Effector CD8-positive, alpha-beta T cell (primary cell): ENCODE results near the gene SYT14.
"Not testable (repeated sequence)": the region's sequence is repeated elsewhere in the genome, so short reads cannot be mapped to it uniquely, and the experiment has no call there.

Experiments
- DNase-seq: peaks from one replicate; lab custom pipeline; 2025; lab: John Stamatoyannopoulos, UW

The SYT14 gene

GRCh38 chr1:209936125-209936524, 1.9 kb upstream of the SYT14 start:
- DNase-seq: no peak

GRCh38 chr1:209945377-209945776, 7.4 kb downstream of the SYT14 start:
- DNase-seq: no peak

GRCh38 chr1:209948155-209948554, 10.1 kb downstream of the SYT14 start:
- no peak for DNase-seq

DNA sequence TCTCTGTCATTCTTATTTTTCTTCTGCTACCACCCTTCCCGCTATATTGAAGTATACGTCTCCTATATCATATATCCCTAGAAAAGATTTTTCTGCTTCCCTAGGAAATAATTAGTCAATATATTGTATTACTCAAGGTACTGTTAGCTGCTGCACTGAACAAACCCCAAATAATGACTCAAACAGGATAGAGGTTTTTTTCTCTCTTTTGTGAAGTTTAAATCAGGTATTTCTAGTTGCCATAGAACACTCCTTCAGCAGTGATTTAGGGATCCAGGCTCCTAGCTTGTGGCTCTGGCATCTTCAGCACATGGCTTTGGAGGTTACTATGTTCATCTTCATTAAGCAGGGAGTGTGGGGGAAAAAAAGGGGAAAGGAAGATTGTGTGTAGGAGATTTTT, 18.1 kb downstream of the SYT14 start:
- no peak for DNase-seq

- no peak for DNase-seq
Measured at GRCh38 chr1:209959623-209960022, 21.6 kb downstream of the SYT14 start.

- DNase-seq: no peak
Measured at GRCh38 chr1:209960926-209961325, 22.9 kb downstream of the SYT14 start.

DNA sequence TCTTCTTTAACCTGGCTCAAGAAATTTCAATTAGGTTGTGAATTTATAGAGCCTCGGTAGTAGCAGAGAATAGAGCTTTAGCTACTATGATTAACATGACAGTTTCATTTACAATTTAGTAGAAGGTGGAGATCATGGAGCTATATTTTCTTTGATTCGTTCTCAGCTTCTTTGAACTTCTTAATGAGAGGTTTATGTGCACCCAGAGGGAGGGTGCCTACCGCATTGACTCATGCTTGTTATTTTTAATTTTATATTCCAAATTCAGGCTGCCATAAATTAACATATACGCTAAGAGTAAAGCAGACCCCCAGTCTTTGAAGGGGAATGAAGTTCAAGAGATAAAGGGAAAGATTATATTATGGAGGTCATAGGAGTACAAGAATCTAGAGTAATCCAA, 24.4 kb downstream of the SYT14 start:
- DNase-seq: no peak

GRCh38 chr1:209962856-209963255, 24.8 kb downstream of the SYT14 start:
- no peak for DNase-seq

DNA sequence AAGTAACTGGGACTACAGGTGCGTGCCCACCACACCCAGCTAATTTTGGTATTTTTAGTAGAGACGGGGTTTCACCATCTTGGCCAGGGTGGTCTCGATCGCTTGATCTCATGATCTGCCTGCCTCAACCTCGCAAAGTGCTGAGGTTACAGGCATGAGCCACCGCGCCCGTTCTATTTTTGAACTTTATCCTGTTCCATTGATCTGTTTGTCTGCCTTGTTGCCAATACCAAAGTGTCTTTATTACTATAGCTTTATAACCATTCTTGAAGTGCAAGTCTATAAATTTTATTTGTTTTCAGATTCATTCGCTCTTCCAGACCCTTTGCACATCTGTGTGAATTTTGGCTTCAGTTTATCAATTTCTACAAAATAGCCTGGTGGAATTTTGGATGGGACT, 28.0 kb downstream of the SYT14 start:
- no peak for DNase-seq

DNA sequence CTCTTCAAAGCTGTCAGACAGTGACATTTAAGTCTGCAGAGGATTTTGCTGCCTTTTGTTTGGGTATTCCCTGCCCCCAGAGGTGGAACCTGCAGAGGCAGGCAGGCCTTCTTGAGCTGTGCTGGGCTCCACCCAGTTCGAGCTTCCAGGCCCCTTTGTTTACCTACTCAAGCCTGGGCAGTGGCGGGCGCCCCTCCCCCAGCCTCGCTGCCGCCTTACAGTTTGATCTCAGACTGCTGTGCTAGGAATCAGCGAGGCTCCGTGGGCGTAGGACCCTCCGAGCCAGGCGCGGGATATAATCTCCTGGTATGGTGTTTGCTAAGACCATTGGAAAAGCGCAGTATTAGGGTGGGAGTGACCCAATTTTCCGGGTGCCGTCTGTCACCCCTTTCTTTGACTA, 40.7 kb downstream of the SYT14 start:
- DNase-seq: not testable (repeated sequence)

- DNase-seq: no peak
Measured at GRCh38 chr1:209983953-209984352, 45.9 kb downstream of the SYT14 start.

- no peak for DNase-seq
Measured at GRCh38 chr1:209985002-209985401, 47.0 kb downstream of the SYT14 start.

DNA sequence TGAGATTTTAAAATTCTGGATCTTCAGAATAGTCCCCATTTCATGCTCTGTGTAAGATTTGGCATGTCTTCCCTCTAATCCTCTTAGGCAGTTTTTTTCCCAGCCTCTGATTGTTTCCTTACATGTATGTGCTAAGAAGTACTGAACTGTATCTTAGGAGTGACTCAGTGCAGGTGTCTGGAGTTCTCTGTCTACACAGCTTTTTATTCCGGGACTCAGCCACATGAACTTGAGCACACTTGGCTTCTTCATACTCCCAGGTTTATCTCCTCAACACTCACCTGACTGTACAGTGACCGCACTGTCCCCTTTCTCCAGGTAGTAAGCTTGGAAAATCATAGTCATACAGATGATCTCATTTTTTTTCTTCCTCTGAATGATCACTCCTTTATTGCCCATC, 50.7 kb downstream of the SYT14 start:
- DNase-seq: no peak

DNA sequence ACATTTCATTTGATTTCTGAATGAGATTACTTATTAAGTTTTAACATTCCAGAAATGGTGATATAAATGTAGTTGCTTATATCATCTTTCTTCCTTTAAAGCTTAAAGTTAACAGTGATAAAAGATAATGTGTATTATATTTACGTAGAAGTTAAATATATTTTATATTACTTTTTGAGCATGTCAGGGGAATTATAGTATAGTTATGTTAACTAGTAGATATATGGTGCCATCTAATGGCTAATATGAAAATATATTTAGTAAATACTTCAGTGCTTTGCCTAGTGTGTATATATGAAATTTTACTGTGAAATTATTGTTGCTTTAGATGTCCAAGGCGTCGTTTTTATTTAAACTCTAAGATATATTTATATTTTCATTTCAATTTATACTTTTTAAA, 51.5 kb downstream of the SYT14 start:
- no peak for DNase-seq

DNA sequence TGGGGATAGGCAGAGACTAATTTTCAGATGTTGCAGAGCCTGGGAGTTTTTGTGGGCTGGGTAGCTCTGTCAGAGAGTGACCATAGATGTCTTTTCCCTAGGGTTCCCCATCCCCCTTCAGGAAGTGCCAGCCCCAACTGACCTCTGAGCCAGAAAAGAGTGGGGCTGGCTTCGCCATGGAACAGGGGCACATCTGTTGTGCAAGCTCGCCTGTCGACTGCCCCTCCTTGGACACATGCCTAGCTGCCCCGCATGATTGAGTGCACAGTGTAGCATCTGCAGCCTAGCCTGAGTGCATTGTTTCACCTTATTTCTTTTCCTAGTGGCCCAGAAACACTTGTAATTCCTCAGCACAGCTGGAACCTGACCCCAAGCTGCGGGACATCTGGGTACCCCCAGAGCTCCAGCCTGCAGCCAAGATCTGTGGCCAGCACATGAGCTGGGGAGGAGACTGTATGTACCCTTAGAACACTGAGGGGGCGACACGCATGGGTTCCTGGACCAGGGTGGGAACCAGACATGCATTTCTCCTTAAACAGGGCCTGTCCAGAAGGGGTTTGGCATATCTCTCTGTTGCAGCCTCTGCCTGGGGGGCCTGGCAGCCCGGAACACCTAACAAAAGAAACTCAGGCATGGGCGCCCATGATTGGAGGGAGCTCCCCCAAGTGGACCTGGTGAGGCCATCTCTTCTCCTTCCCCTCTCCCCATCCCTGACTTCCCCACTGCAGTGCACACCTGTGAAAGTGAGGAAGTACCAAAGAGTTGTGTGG, 55.2 kb downstream of the SYT14 start:
- no peak for DNase-seq

GRCh38 chr1:209996348-209996747, 58.3 kb downstream of the SYT14 start:
- no peak for DNase-seq

DNA sequence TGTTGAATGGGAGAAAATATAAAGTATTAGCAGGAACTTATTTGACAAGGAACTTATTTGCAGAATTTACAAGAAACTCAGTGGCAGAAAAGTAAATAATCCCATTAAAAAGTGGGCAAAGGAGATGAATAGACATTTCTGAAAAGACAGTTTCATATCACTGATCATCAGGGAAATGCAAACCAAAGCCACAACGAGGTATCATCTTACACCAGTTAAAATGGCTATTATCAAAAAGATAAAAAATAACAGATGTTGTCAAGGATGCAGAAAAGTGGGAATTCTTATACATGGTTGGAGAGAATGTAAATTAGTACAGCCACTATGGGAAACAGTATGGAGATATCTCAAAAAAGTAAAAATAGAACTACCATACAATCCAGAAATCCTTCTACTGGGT, 61.0 kb downstream of the SYT14 start:
- no peak for DNase-seq

DNA sequence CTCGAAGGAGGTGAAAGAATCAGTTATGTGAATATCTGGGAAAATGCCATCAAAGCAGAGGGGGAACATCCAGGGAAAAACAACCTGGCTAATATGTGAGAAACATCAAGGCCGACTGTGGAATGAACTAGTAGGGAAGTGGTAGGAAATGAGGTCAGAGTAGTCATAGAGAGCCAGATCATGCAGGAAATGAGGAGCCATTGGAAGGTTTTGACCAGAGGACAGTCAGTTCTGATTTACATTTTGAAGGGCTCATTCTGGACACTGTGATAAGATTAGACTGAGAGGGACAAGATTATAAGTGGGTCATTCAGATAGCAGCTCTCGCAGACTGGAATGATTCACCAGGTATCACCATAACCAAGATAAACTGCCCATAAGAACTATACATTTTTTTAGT, 63.7 kb downstream of the SYT14 start:
- DNase-seq: no peak

DNA sequence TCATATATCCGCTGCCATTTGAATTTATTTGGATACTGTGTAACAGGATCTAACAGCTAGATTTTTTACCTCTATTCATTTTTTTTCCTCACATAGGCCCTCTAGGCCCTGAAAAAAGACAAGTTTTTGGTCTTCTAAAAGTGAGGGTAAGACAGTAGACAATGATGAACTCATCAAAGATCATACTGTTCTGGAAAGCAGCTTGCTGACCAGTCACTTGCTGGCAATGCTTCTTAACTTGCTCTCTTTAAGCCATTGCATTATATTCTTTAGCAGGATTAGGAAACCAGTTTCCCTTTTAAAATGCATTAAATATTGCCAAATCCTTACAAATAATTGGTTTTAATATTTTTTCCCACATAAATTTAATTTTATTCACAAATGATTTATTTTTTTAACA, 65.5 kb downstream of the SYT14 start:
- DNase-seq: no peak

DNA sequence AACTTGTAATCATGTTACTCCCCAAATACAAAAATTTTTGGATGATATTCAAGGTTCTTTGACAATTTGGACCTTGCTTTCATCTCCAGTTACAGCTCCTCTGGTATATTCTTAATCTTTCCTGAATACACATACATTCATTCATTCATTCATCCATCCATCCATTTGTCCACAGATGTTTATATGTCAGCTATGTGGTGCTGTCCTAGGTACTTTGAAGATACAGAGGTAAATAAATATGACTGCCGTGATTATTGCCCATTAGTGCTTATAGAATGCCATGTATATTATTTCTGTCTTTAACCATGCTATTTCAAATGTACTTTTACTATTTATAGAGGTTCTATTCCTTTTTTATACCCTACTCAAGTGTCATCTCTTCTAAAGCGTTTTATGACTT, 72.1 kb downstream of the SYT14 start:
- no peak for DNase-seq

GRCh38 chr1:210021145-210021860, 83.3 kb downstream of the SYT14 start:
- no peak for DNase-seq

- DNase-seq: no peak
Measured at GRCh38 chr1:210022044-210022443, 84.0 kb downstream of the SYT14 start.

DNA sequence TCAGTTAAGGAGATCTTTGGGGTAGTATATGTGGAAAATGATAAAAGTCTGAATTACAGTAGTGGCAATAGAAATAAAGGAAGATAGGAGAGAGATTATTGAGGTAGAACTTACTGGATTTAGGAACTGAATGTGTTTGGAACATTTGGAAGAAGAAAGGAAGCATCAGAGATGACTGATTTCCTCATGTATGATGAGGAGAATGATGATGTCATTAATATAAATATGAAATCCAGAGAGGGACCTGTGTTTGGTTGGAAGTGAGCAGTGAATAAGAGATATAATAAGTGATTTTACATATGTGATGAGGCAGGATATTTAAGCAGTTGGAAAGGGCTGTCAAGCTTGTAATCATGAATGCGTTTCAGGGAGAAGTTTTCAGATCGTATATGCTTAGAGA, 86.3 kb downstream of the SYT14 start:
- no peak for DNase-seq

GRCh38 chr1:210024996-210025395, 87.0 kb downstream of the SYT14 start:
- no peak for DNase-seq
